K562 (cell line): ENCODE data around the gene EXOSC2. TPM values are rescaled to one million over a fixed set of nuclear protein-coding genes. Genes with fewer than 3 reads are reported as not detected.

Experiments
- ATAC-seq: fragments of 200-7000 bp; cut with Tn5 transposase; 3 replicates; pipeline ENCODE4 v1.9.1; 2020; ENCODE audit warnings: moderate library complexity
- BruUV-seq: library from RNA; stranded (reverse); fragments of 400-500 nt; replicated peaks from 2 replicates; lab custom pipeline; 2021; lab: Mats Ljungman, UMichigan
- CTCF ChIA-PET: fragments of 300-600 bp; formaldehyde crosslinking; extraction: SDS; loops from one replicate; lab custom pipeline; 2021; ENCODE audit warnings: low intra/inter-chr PET ratio; lab: Yijun Ruan, JAX
- POLR2A ChIA-PET: fragments of 300-600, 350-650 bp; sonication (Branson Sonifier 250); formaldehyde crosslinking; extraction: SDS; loops from one replicate; lab custom pipeline; 2021; ENCODE audit warnings: antibody characterized with exemption, inconsistent platforms; lab: Yijun Ruan, JAX
- DNase-seq, 4 experiments: peaks; one replicate each; pipeline versions ENCODE4 v3.0.0 to v3.0.0-alpha.2; 2011 to 2018; ENCODE audit warnings: low spot score in 3 of 4, mixed read lengths in 3 of 4; ENCODE audit errors: extremely low read depth in 1 of 4
- FAIRE-seq: peaks from 2 replicates; lab custom pipeline; 2011; peaks lifted over from hg19 to GRCh38; lab: Jason Lieb, UNC
- H2AFZ ChIP-seq: 2 replicates; pipeline ENCODE4 v1.6.0; 2011; ENCODE audit warnings: low read depth, low read length, control low read depth, inconsistent platforms
- H3K27ac ChIP-seq: fragments of 200-600 bp; 3 replicates; pipeline ENCODE4 v1.8.0; 2011; ENCODE audit warnings: low read depth, mild to moderate bottlenecking, control low read depth, inconsistent platforms, low read length, moderate library complexity, mixed read lengths; ENCODE audit errors: extremely low read depth
- H3K27me3 ChIP-seq, 2 experiments: fragments of 300-600 bp in 1 of 2; 2 replicates in 1 of 2; 3 replicates in 1 of 2; pipeline versions ENCODE4 v1.6.0 to v1.8.0; 2011; ENCODE audit warnings: inconsistent platforms in 2 of 2, low read length in 2 of 2, mild to moderate bottlenecking in 1 of 2, mixed read lengths in 1 of 2, moderate library complexity in 1 of 2; ENCODE audit not compliant: control insufficient read depth in 2 of 2, insufficient read depth in 2 of 2
- H3K36me3 ChIP-seq: fragments of 300-600 bp; 3 replicates; pipeline ENCODE4 v1.8.0; 2011; ENCODE audit warnings: mild to moderate bottlenecking, low read length, inconsistent platforms; ENCODE audit not compliant: control insufficient read depth, insufficient read depth
- H3K4me1 ChIP-seq, 2 experiments: fragments of 200-600 bp in 1 of 2; replicated peaks in 1 of 2; 2 replicates in 1 of 2; 3 replicates in 1 of 2; pipeline versions ENCODE4 v1.5.1 to v1.8.0; 2011; ENCODE audit warnings: inconsistent platforms in 2 of 2, low read length in 2 of 2, mild to moderate bottlenecking in 1 of 2, mixed read lengths in 1 of 2, moderate library complexity in 1 of 2; ENCODE audit not compliant: control insufficient read depth in 2 of 2, insufficient read depth in 2 of 2
- H3K4me2 ChIP-seq: 2 replicates; pipeline ENCODE4 v1.6.1; 2011; ENCODE audit warnings: low read length, control low read depth, inconsistent platforms, mixed read lengths; ENCODE audit not compliant: insufficient read depth
- H3K4me3 ChIP-seq: fragments of 200-600 bp; sonication (generic), shearing (Covaris generic); 2 replicates; pipeline ENCODE4 v1.5.1; 2016; ENCODE audit warnings: control low read depth, inconsistent platforms
- H3K79me2 ChIP-seq: fragments of 200-600 bp; 3 replicates; pipeline ENCODE4 v1.8.0; 2011; ENCODE audit warnings: low read length, inconsistent platforms; ENCODE audit not compliant: control insufficient read depth, insufficient read depth
- H3K9ac ChIP-seq, 2 experiments: 2 replicates each; pipeline versions ENCODE4 v1.6.0 to v1.6.1; 2011; ENCODE audit warnings: low read depth in 2 of 2, low read length in 2 of 2, control low read depth in 1 of 2, inconsistent platforms in 1 of 2, mild to moderate bottlenecking in 1 of 2, mixed read lengths in 1 of 2; ENCODE audit not compliant: insufficient read depth in 1 of 2
- H3K9me1 ChIP-seq: one replicate; pipeline ENCODE4 v1.6.0; 2011; ENCODE audit warnings: inconsistent platforms, mild to moderate bottlenecking, low read length, moderate library complexity; ENCODE audit not compliant: control insufficient read depth, insufficient read depth
- H3K9me3 ChIP-seq: replicated peaks from 2 replicates; pipeline ENCODE4 v1.5.1; 2011; ENCODE audit warnings: low read depth, low read length, inconsistent platforms; ENCODE audit not compliant: control insufficient read depth, insufficient read depth
- H4K20me1 ChIP-seq: replicated peaks from 2 replicates; pipeline ENCODE4 v1.6.1; 2011; ENCODE audit warnings: low read length, inconsistent platforms, mixed read lengths; ENCODE audit not compliant: control insufficient read depth, insufficient read depth
- FOXP1 ChIP-seq: sonication (generic); formaldehyde crosslinking; IDR thresholded peaks from 2 replicates; pipeline ENCODE4 v1.8.0; 2022; ENCODE audit warnings: mild to moderate bottlenecking, missing genetic modification reagents
- HCFC1 ChIP-seq: IDR thresholded peaks from 2 replicates; pipeline ENCODE4 v1.6.1; 2012; ENCODE audit warnings: low read depth, low read length, improper control_type of control experiment
- IRF2 ChIP-seq: sonication (generic); formaldehyde crosslinking; IDR thresholded peaks from 2 replicates; pipeline ENCODE4 v1.8.1; 2022; ENCODE audit warnings: mild to moderate bottlenecking, missing genetic modification reagents
- JUND ChIP-seq, 2 experiments: IDR thresholded peaks; 2 replicates in 1 of 2; 3 replicates in 1 of 2; pipeline ENCODE4 v1.6.1; 2011; ENCODE audit warnings: borderline replicate concordance in 2 of 2, low read depth in 2 of 2, low read length in 2 of 2, improper control_type of control experiment in 1 of 2, missing biosample characterization in 1 of 2, missing genetic modification characterization in 1 of 2, missing genetic modification reagents in 1 of 2
- KAT2B ChIP-seq: IDR thresholded peaks from one replicate; pipeline ENCODE4 v1.6.1; 2012; ENCODE audit warnings: low read depth, mild to moderate bottlenecking, control low read depth, inconsistent platforms, low read length, moderate library complexity
- MEIS2 ChIP-seq: fragments of 450-650 bp; IDR thresholded peaks from 2 replicates; pipeline ENCODE4 v1.6.1; 2014; ENCODE audit warnings: mild to moderate bottlenecking; ENCODE audit not compliant: partially characterized antibody
- PTTG1 ChIP-seq: fragments of 450-650 bp; IDR thresholded peaks from 2 replicates; pipeline ENCODE4 v1.6.1; 2016; ENCODE audit warnings: low read depth, mild to moderate bottlenecking, missing genetic modification characterization, missing compliant biosample characterization
- SAFB2 ChIP-seq: fragments of 200-400 bp; formaldehyde crosslinking; IDR thresholded peaks from 2 replicates; pipeline ENCODE4 v1.6.1; 2018; ENCODE audit warnings: borderline replicate concordance, low read length, low read depth, moderate library complexity; ENCODE audit not compliant: severe bottlenecking
- SIN3A ChIP-seq, 2 experiments: fragments of 150-350 bp in 1 of 2; IDR thresholded peaks; 2 replicates each; pipeline ENCODE4 v1.6.1; 2011 to 2016; ENCODE audit warnings: borderline replicate concordance in 2 of 2, low read depth in 2 of 2, low read length in 2 of 2, mild to moderate bottlenecking in 2 of 2, moderate library complexity in 2 of 2; ENCODE audit not compliant: control insufficient read depth in 1 of 2
- ZC3H8 ChIP-seq: fragments of 450-650 bp; IDR thresholded peaks from 2 replicates; pipeline ENCODE4 v1.6.1; 2017
- WGBS: fragments of 100-300 bp; shearing (Covaris generic); methylation state at CpG from one replicate; pipeline ENCODE4 v1.1.6; 2016; ENCODE audit warnings: low coverage, mixed read lengths; ENCODE audit not compliant: insufficient coverage; ENCODE audit errors: missing lambda C conversion rate; 5-methylcytosine and 5-hydroxymethylcytosine counted together
- in situ Hi-C: fragments of 300-500 bp; cut with MboI; formaldehyde crosslinking; loops from 4 replicates; pipeline ENCODE4 v1.15.0; 2018; ENCODE audit warnings: inconsistent platforms, mixed read lengths
- intact Hi-C: fragments of 100-400 bp; cut with micrococcal nuclease; formaldehyde crosslinking; loops from 2 replicates; pipeline ENCODE4 v1.14.2; 2022
- polyA plus RNA-seq, 8 experiments: library from polyadenylated mRNA; depleted of rRNA in 4 of 8; stranded (reverse) in 5 of 8; unstranded in 3 of 8; fragments of >200 nt; fragmentation: Nextera tagmentation in 2 of 8; fragmentation: Illumina TruSeq in 1 of 8; extraction: Ambion mirVana in 2 of 8; extraction: Trizol in 1 of 8; gene quantifications; 2 replicates each; pipeline versions ENCODE4 v1.2.1 to v1.2.3, GENCODE V29; 2011 to 2014; ENCODE audit warnings: inconsistent platforms in 1 of 8, missing spikeins in 1 of 8
- total RNA-seq, 7 experiments: library from RNA; depleted of rRNA in 6 of 7; stranded (reverse); fragments of >200 nt in 6 of 7; fragmentation: Illumina TruSeq in 2 of 7; extraction: Trizol in 2 of 7; gene quantifications; 2 replicates each; pipeline versions ENCODE4 v1.2.1 to v1.2.3, GENCODE V29; 2011 to 2021; ENCODE audit warnings: low replicate concordance in 1 of 7
- TF ChIP-seq, protein P1 (sequence below): sonication (generic); formaldehyde crosslinking; IDR thresholded peaks from 2 replicates; pipeline ENCODE4 v1.8.0; 2023; ENCODE audit warnings: mild to moderate bottlenecking, missing genetic modification reagents
- TF ChIP-seq, protein P2 (sequence below): IDR thresholded peaks from 2 replicates; pipeline ENCODE4 v1.6.1; 2012; ENCODE audit warnings: low read depth, low read length, improper control_type of control experiment, borderline replicate concordance

Gene EXOSC2
- total and polyA plus RNA-seq, 9 of the 15 experiments (the other 6 are each of a cell fraction or from before 2014, with no cell fraction given) = 46.0 to 101 (median 77.6) TPM

DNA sequence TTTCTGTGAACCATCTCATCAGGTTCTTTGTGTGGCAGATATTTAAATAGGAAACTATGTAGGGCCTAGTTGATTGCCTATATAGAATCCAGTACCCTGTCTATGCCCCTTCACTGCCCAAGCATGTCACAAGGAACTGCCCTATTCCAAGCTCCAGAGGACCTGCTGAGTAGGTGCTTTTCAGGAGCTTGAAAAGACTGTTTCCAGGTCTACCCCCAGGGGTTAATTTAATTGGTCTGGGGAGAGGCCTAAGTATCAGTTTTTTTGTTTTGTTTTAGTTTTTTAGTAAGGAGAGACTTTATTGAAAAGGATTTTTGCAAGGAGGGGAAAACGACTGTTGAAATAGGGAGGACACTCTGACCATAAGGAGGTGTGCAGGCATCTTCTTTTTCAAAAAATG lies 43.3 kb downstream of the EXOSC2 start:
- Histone ChIP-seq H3K79me2 (no peaks in the 10 kb centered on the region), H3K9me1 (peaks cover 3% of the 10 kb centered on the region), H3K4me1 (no peaks in the 10 kb centered on the region), H3K36me3 (peaks cover 79% of the 10 kb centered on the region), H3K27me3 (no peaks in the 10 kb centered on the region), H3K9me3 (no peaks in the 10 kb centered on the region), H4K20me1 (peaks cover 2% of the 10 kb centered on the region; the same call in 1 of the 2 replicates), H3K9ac (no peak overlapping the region), H3K4me2 (no peak overlapping the region), H3K27ac (no peak overlapping the region), H2AFZ (no peak overlapping the region), H3K4me3 (no peak overlapping the region)
- BruUV-seq = no TSS peak
- intact Hi-C loops = no loop called here
- ChIA-PET CTCF (no interaction called here), POLR2A (interaction anchor here (0.5 to 13.0 kb wide), 11 partner anchors 9 to 806 kb away, joined by 3 to 141 read pairs (median 4); no protein-coding TSS in a partner anchor)
- no peak for TF ChIP-seq ZC3H8
- 29% methylated on average over 1 of the region's 1 CpG for WGBS
- in situ Hi-C loops = no loop called here
- FAIRE-seq (no peak), ATAC-seq (no peak), DNase-seq (peak; percentile 14 to 61 (median 54))

DNA sequence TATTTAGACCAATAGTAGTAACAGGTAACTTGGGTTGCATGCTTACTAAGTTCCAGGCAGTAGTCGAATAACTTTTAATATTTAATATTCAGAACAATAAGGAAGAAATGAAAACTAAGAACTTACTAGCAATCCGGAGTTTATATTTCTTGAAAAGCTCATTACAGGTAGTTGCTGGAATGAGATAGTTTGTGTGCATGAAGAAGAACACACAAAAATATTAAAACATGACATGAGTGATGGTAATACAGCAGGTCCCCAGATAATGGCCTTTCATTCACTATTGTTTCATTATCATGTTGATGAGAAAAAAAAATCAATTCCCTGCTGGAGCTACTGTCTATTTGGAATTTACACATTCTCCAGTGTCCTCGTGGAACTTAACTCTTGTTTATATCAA lies 44.7 kb downstream of the EXOSC2 start:
- FAIRE-seq (no peak), ATAC-seq (no peak), DNase-seq (peak; percentile 5 to 63 (median 48))
- Histone ChIP-seq H3K4me3 (no peak overlapping the region), H3K4me2 (no peak overlapping the region), H3K4me1 (no peaks in the 10 kb centered on the region), H3K27ac (no peak overlapping the region), H3K9me1 (peaks cover 8% of the 10 kb centered on the region), H3K9ac (no peak overlapping the region), H3K9me3 (no peaks in the 10 kb centered on the region), H3K27me3 (no peaks in the 10 kb centered on the region), H4K20me1 (peaks cover 7% of the 10 kb centered on the region; the same call in 1 of the 2 replicates), H3K79me2 (no peaks in the 10 kb centered on the region), H2AFZ (no peak overlapping the region), H3K36me3 (peaks cover 70% of the 10 kb centered on the region)
- ChIA-PET POLR2A (interaction anchor here (0.7 to 13.0 kb wide), 6 partner anchors 18 to 218 kb away, joined by 3 to 141 read pairs (median 3); no protein-coding TSS in a partner anchor), CTCF (no interaction called here)
- intact Hi-C loops = no loop called here
- WGBS = 78% methylated on average over 3 of the region's 3 CpGs
- BruUV-seq = no TSS peak
- in situ Hi-C loops = no loop called here
- TF ChIP-seq FOXP1 (CRISPR knock-in tag) = no peak
- no peak for TF ChIP-seq JUND (IDR thresholded peaks at IDR 0.05; ENCODE audit: borderline replicate concordance, low read depth, low read length)
- no peak for TF ChIP-seq JUND (tag; IDR thresholded peaks at IDR 0.05; ENCODE audit: borderline replicate concordance, low read depth, low read length)
- no peak for TF ChIP-seq SIN3A (IDR thresholded peaks at IDR 0.05; ENCODE audit: borderline replicate concordance in 2 of 2, control insufficient read depth in 1 of 2, low read depth in 2 of 2, low read length in 2 of 2)
- TF ChIP-seq, protein P1, sequence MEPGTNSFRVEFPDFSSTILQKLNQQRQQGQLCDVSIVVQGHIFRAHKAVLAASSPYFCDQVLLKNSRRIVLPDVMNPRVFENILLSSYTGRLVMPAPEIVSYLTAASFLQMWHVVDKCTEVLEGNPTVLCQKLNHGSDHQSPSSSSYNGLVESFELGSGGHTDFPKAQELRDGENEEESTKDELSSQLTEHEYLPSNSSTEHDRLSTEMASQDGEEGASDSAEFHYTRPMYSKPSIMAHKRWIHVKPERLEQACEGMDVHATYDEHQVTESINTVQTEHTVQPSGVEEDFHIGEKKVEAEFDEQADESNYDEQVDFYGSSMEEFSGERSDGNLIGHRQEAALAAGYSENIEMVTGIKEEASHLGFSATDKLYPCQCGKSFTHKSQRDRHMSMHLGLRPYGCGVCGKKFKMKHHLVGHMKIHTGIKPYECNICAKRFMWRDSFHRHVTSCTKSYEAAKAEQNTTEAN = no peak
- TF ChIP-seq SAFB2 = no peak
- TF ChIP-seq PTTG1 (tag) = no peak
- no peak for TF ChIP-seq KAT2B
- TF ChIP-seq HCFC1 = no peak
- TF ChIP-seq, protein P2, sequence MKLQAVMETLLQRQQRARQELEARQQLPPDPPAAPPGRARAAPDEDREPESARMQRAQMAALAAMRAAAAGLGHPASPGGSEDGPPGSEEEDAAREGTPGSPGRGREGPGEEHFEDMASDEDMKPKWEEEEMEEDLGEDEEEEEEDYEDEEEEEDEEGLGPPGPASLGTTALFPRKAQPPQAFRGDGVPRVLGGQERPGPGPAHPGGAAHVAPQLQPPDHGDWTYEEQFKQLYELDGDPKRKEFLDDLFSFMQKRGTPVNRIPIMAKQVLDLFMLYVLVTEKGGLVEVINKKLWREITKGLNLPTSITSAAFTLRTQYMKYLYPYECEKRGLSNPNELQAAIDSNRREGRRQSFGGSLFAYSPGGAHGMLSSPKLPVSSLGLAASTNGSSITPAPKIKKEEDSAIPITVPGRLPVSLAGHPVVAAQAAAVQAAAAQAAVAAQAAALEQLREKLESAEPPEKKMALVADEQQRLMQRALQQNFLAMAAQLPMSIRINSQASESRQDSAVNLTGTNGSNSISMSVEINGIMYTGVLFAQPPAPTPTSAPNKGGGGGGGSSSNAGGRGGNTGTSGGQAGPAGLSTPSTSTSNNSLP = no peak
- TF ChIP-seq IRF2 (CRISPR knock-in tag) = no peak
- TF ChIP-seq MEIS2 = no peak
